ENCODE results near the gene MCF2L.
"Not testable (repeated sequence)": the region's sequence is repeated elsewhere in the genome, so short reads cannot be mapped to it uniquely, and the experiment has no call there.

MCF2L gene

GRCh38 chr13:113015826-113016525 lies 47.0 kb downstream of the MCF2L start:
- DNase-seq (ENCODE audit: low spot score) = no peak

- no peak for DNase-seq (ENCODE audit: low spot score)
Observed at GRCh38 chr13:113016526-113017295, 47.7 kb downstream of the MCF2L start.

- DNase-seq (ENCODE audit: low spot score) = no peak
Observed at GRCh38 chr13:113017506-113018215, 48.6 kb downstream of the MCF2L start.

GRCh38 chr13:113018676-113019465 lies 49.9 kb downstream of the MCF2L start:
- no peak for DNase-seq (ENCODE audit: low spot score)

GRCh38 chr13:113020323-113021080 lies 51.5 kb downstream of the MCF2L start:
- DNase-seq (ENCODE audit: low spot score) = no peak

GRCh38 chr13:113021391-113021790 lies 52.4 kb downstream of the MCF2L start:
- DNase-seq (ENCODE audit: low spot score) = no peak

- no peak for DNase-seq (ENCODE audit: low spot score)
Observed at GRCh38 chr13:113021811-113022210, 52.8 kb downstream of the MCF2L start.

- no peak for DNase-seq (ENCODE audit: low spot score)
Observed at GRCh38 chr13:113022391-113022744, 53.4 kb downstream of the MCF2L start.

- DNase-seq (ENCODE audit: low spot score) = no peak
Observed at GRCh38 chr13:113022745-113023574, 53.9 kb downstream of the MCF2L start.

GRCh38 chr13:113023694-113024430 lies 54.8 kb downstream of the MCF2L start:
- DNase-seq (ENCODE audit: low spot score) = no peak

GRCh38 chr13:113024466-113024865 lies 55.5 kb downstream of the MCF2L start:
- no peak for DNase-seq (ENCODE audit: low spot score)

- DNase-seq (ENCODE audit: low spot score) = no peak
Observed at GRCh38 chr13:113026391-113026910, 57.4 kb downstream of the MCF2L start.

GRCh38 chr13:113027095-113027494 lies 58.1 kb downstream of the MCF2L start:
- DNase-seq (ENCODE audit: low spot score) = no peak

- no peak for DNase-seq (ENCODE audit: low spot score)
Observed at GRCh38 chr13:113027566-113027965, 58.6 kb downstream of the MCF2L start.

- no peak for DNase-seq (ENCODE audit: low spot score)
Observed at GRCh38 chr13:113028336-113029060, 59.5 kb downstream of the MCF2L start.

- no peak for DNase-seq (ENCODE audit: low spot score)
Observed at GRCh38 chr13:113029061-113029445, 60.0 kb downstream of the MCF2L start.

- no peak for DNase-seq (ENCODE audit: low spot score)
Observed at GRCh38 chr13:113029487-113030258, 60.7 kb downstream of the MCF2L start.

GRCh38 chr13:113030259-113030640 lies 61.2 kb downstream of the MCF2L start:
- DNase-seq (ENCODE audit: low spot score) = not testable (repeated sequence)

All from left forelimb (tissue), 1 donor.